Endothelial cell of umbilical vein (primary cell): ENCODE results near the gene IMPACT.

ENCODE experiments used
- JUN ChIP-seq: IDR thresholded peaks from 2 replicates; pipeline ENCODE4 v1.6.1; 2011; ENCODE audit warnings: borderline replicate concordance, low read depth; ENCODE audit not compliant: insufficient read length, insufficient read depth
- POLR2A ChIP-seq: IDR thresholded peaks from 2 replicates; pipeline ENCODE4 v1.6.1; 2012; ENCODE audit warnings: low read depth, mild to moderate bottlenecking, control low read depth, low read length
- POLR2AphosphoS5 ChIP-seq: IDR thresholded peaks from 2 replicates; pipeline ENCODE4 v1.6.1; 2012; ENCODE audit warnings: low read depth, mild to moderate bottlenecking, control low read depth, low read length, moderate library complexity; ENCODE audit not compliant: insufficient read depth
- TF ChIP-seq, protein P1 (sequence below), 2 donors: IDR thresholded peaks; 1 replicate in 1 of 2; 2 replicates in 1 of 2; pipeline ENCODE4 v1.5.1; 2011; ENCODE audit warnings: low read length in 2 of 2, mild to moderate bottlenecking in 2 of 2, moderate library complexity in 2 of 2, control low read depth in 1 of 2, inconsistent platforms in 1 of 2, low read depth in 1 of 2; ENCODE audit not compliant: insufficient read depth in 1 of 2; ENCODE audit errors: extremely low read depth in 1 of 2

DNA sequence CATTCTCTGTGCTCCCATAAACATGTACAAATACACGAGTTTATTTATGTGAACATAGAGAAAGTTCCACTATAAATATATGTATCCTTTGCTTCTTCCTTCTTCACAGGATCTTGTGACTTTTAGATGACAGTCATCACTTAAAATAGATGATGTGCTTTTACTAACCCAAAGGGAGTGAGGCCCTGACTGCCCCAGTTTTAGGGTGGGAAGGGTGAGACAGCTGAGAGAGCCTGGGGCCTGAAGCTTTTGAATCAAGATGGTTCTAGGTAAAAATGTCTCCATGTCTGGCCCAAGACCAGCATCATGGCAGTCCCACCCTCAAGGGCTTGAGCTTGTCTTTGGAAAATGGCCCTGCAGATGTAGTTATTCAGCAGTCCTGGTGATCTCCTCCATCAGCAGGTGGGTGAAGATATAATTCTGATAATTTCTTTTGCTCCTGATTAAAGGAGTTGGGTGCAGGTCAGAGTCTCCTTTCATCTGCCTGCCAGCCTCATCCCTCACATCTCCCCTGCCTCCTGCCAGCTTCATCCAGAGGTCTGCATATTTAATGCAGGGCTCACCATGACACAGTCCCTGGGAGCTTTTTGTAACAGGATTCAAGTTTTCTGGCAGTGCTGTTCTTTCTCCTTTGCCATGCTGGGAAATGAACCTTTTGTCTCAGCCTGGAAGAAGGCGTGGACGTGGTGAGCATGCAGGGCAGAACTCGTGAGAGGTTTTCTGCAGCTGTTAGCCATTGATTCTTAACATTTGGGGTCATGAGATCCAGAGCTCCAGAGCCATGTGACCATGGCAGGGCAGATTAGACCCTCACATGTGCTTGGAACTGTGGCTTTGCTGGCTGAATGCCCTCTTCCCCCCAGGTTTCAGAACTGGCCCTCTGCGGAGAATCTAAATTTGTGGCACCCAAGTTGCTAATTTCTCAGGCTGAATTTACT lies 36.6 kb downstream of the IMPACT start:
- TF ChIP-seq, protein P1, sequence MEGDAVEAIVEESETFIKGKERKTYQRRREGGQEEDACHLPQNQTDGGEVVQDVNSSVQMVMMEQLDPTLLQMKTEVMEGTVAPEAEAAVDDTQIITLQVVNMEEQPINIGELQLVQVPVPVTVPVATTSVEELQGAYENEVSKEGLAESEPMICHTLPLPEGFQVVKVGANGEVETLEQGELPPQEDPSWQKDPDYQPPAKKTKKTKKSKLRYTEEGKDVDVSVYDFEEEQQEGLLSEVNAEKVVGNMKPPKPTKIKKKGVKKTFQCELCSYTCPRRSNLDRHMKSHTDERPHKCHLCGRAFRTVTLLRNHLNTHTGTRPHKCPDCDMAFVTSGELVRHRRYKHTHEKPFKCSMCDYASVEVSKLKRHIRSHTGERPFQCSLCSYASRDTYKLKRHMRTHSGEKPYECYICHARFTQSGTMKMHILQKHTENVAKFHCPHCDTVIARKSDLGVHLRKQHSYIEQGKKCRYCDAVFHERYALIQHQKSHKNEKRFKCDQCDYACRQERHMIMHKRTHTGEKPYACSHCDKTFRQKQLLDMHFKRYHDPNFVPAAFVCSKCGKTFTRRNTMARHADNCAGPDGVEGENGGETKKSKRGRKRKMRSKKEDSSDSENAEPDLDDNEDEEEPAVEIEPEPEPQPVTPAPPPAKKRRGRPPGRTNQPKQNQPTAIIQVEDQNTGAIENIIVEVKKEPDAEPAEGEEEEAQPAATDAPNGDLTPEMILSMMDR (IDR thresholded peaks at IDR 0.05; ENCODE audit: extremely low read depth in 1 of 2, insufficient read depth in 1 of 2, low read depth in 1 of 2, low read length in 2 of 2), result no peak
- no peak for TF ChIP-seq POLR2A
- no peak for TF ChIP-seq POLR2AphosphoS5
- TF ChIP-seq JUN, result no peak
